HUES48 (cell line): ENCODE data around the gene EPN1.
"Not testable (repeated sequence)": the region's sequence is repeated elsewhere in the genome, so short reads cannot be mapped to it uniquely, and the experiment has no call there.

Source experiments
- H3K27ac ChIP-seq: one replicate; pipeline ENCODE4 v1.7.0; 2013; ENCODE audit warnings: low read depth, low read length, inconsistent platforms
- H3K27me3 ChIP-seq: 2 replicates; pipeline ENCODE4 v1.6.1; 2013; ENCODE audit warnings: mild to moderate bottlenecking, low read length; ENCODE audit not compliant: control insufficient read depth, insufficient read depth
- H3K36me3 ChIP-seq: 2 replicates; pipeline ENCODE4 v1.6.1; 2013; ENCODE audit warnings: low read length; ENCODE audit not compliant: control insufficient read depth, insufficient read depth
- H3K4me1 ChIP-seq: 2 replicates; pipeline ENCODE4 v1.6.1; 2013; ENCODE audit warnings: mild to moderate bottlenecking, low read length; ENCODE audit not compliant: control insufficient read depth, insufficient read depth
- H3K4me3 ChIP-seq: 2 replicates; pipeline ENCODE4 v1.5.1; 2013; ENCODE audit warnings: mild to moderate bottlenecking, low read depth, low read length
- H3K9ac ChIP-seq: 2 replicates; pipeline ENCODE4 v1.6.1; 2013; ENCODE audit warnings: mild to moderate bottlenecking, low read depth, low read length, moderate library complexity
- H3K9me3 ChIP-seq: 2 replicates; pipeline ENCODE4 v1.6.1; 2013; ENCODE audit warnings: low read length; ENCODE audit not compliant: control insufficient read depth, insufficient read depth

Gene EPN1

GRCh38 chr19:55758797-55759196, 83.8 kb downstream of the EPN1 start, which contains the start of gene RFPL4A:
TSS of gene RFPL4A (plus strand) at chr19:55759097. CDS start at chr19:55761801, 2,704 bp downstream.
- not testable (repeated sequence) for H3K36me3 ChIP-seq, H3K27ac ChIP-seq, H3K27me3 ChIP-seq, H3K9ac ChIP-seq, H3K4me1 ChIP-seq, H3K4me3 ChIP-seq
- H3K9me3 ChIP-seq: peaks cover 51% of the 10 kb centered on the region
